HCT116 (cell line): ENCODE data around the gene FFAR4. TPM values are rescaled to one million over a fixed set of nuclear protein-coding genes. Genes with fewer than 3 reads are reported as not detected.

Source experiments
- ATAC-seq: fragments of 200-7000 bp; cut with Tn5 transposase; 2 replicates; pipeline ENCODE4 v1.9.1; 2020; ENCODE audit warnings: mild to moderate bottlenecking, moderate library complexity
- BruUV-seq: library from RNA; stranded (reverse); fragments of 400-500 nt; replicated peaks from 2 replicates; lab custom pipeline; 2021; lab: Mats Ljungman, UMichigan
- CTCF ChIA-PET: fragments of 300-600 bp; sonication (Branson Sonifier 250); formaldehyde crosslinking; loops from one replicate; lab custom pipeline; 2021; ENCODE audit warnings: antibody characterized with exemption; lab: Charles Lee
- POLR2A ChIA-PET: fragments of 300-600, 350-600 bp; sonication (Branson Sonifier 250); formaldehyde crosslinking; loops from one replicate; lab custom pipeline; 2021; ENCODE audit warnings: antibody characterized with exemption; lab: Charles Lee
- RAD21 ChIA-PET, 2 experiments: fragments of 300-600 bp; sonication (Branson Sonifier 250); formaldehyde crosslinking; loops; one replicate each; lab custom pipeline; 2023; ENCODE audit warnings: low total read pairs in 2 of 2; ENCODE audit not compliant: uncharacterized antibody in 2 of 2, unreplicated experiment in 2 of 2, low non-redundant PET in 1 of 2; lab: Charles Lee
- DNase-seq: peaks from one replicate; pipeline ENCODE4 v3.0.0-alpha.2; 2010; ENCODE audit warnings: low read depth, low spot score
- H2AFZ ChIP-seq: fragments of 200-600 bp; shearing (Covaris generic), sonication (generic); 2 replicates; pipeline ENCODE4 v1.6.1; 2017; ENCODE audit warnings: low read depth, mixed run types, mixed read lengths, antibody characterized with exemption, low read length; ENCODE audit not compliant: poor library complexity, severe bottlenecking
- H3K27ac ChIP-seq: 2 replicates; pipeline ENCODE4 v1.5.1; 2012; ENCODE audit warnings: low read depth, low read length
- H3K27me3 ChIP-seq: fragments of 200-600 bp; sonication (generic); 2 replicates; pipeline ENCODE4 v1.6.1; 2016; ENCODE audit warnings: mixed run types, low read length, mixed read lengths; ENCODE audit not compliant: insufficient read depth
- H3K36me3 ChIP-seq, 2 experiments: fragments of 200-500 bp in 1 of 2; fragments of 200-600 bp in 1 of 2; sonication (Bioruptor generic) in 1 of 2; sonication (generic) in 1 of 2; 2 replicates each; pipeline versions ENCODE4 v1.5.1 to v1.6.1; 2014 to 2016; ENCODE audit warnings: low read length in 2 of 2, inconsistent platforms in 1 of 2, mixed read lengths in 1 of 2, mixed run types in 1 of 2; ENCODE audit not compliant: insufficient read depth in 2 of 2, control insufficient read depth in 1 of 2
- H3K4me1 ChIP-seq, 2 experiments: fragments of 200-600 bp in 1 of 2; sonication (generic) in 1 of 2; 2 replicates each; pipeline versions ENCODE4 v1.5.1 to v1.6.1; 2012 to 2017; ENCODE audit warnings: low read length in 2 of 2, inconsistent platforms in 1 of 2, mild to moderate bottlenecking in 1 of 2, mixed read lengths in 1 of 2, mixed run types in 1 of 2, moderate library complexity in 1 of 2; ENCODE audit not compliant: insufficient read depth in 2 of 2, control insufficient read depth in 1 of 2
- H3K4me2 ChIP-seq: fragments of 200-600 bp; sonication (generic); 2 replicates; pipeline ENCODE4 v1.6.1; 2017; ENCODE audit warnings: mixed run types, low read length, mixed read lengths
- H3K4me3 ChIP-seq, 2 experiments: fragments of 200-600 bp in 1 of 2; sonication (generic) in 1 of 2; replicated peaks in 1 of 2; 2 replicates each; pipeline ENCODE4 v1.5.1; 2011 to 2016; ENCODE audit warnings: low read length in 2 of 2, control low read depth in 1 of 2, low read depth in 1 of 2, mild to moderate bottlenecking in 1 of 2, mixed read lengths in 1 of 2, mixed run types in 1 of 2
- H3K79me2 ChIP-seq: fragments of 200-600 bp; sonication (generic); 2 replicates; pipeline ENCODE4 v1.6.1; 2017; ENCODE audit warnings: mild to moderate bottlenecking, mixed run types, low read length, moderate library complexity, mixed read lengths; ENCODE audit not compliant: insufficient read depth
- H3K9ac ChIP-seq: fragments of 200-600 bp; sonication (generic); 2 replicates; pipeline ENCODE4 v1.6.1; 2016; ENCODE audit warnings: low read length, mixed read lengths
- H3K9me2 ChIP-seq: fragments of 200-600 bp; sonication (generic), shearing (Covaris generic); 2 replicates; pipeline ENCODE4 v1.6.1; 2017; ENCODE audit warnings: mixed run types, mild to moderate bottlenecking, moderate library complexity; ENCODE audit not compliant: insufficient read depth
- H3K9me3 ChIP-seq, 2 experiments: fragments of 200-500 bp in 1 of 2; fragments of 200-600 bp in 1 of 2; sonication (Bioruptor generic) in 1 of 2; sonication (generic) in 1 of 2; 2 replicates each; pipeline ENCODE4 v1.6.1; 2014 to 2017; ENCODE audit warnings: low read length in 2 of 2, mixed read lengths in 2 of 2, inconsistent platforms in 1 of 2, low read depth in 1 of 2, mild to moderate bottlenecking in 1 of 2, mixed run types in 1 of 2, moderate library complexity in 1 of 2; ENCODE audit not compliant: control insufficient read depth in 1 of 2, insufficient read depth in 1 of 2
- H4K20me1 ChIP-seq: fragments of 200-600 bp; sonication (generic), shearing (Covaris generic); 2 replicates; pipeline ENCODE4 v1.6.1; 2017; ENCODE audit warnings: mixed run types, mild to moderate bottlenecking, moderate library complexity; ENCODE audit not compliant: insufficient read depth
- CBX3 ChIP-seq: IDR thresholded peaks from 2 replicates; pipeline ENCODE4 v1.6.1; 2012; ENCODE audit warnings: low read depth
- CEBPB ChIP-seq: IDR thresholded peaks from 2 replicates; pipeline ENCODE4 v1.6.1; 2012; ENCODE audit warnings: low read depth
- EGR1 ChIP-seq: IDR thresholded peaks from 2 replicates; pipeline ENCODE4 v1.6.1; 2012; ENCODE audit warnings: low read depth
- EZH2 ChIP-seq: fragments of 200-600 bp; sonication (generic); IDR thresholded peaks from 2 replicates; pipeline ENCODE4 v1.6.1; 2017; ENCODE audit warnings: antibody characterized with exemption, mixed run types
- EZH2phosphoT487 ChIP-seq: fragments of 200-600 bp; IDR thresholded peaks from 2 replicates; pipeline ENCODE4 v1.6.1; 2018; ENCODE audit warnings: antibody characterized with exemption, borderline replicate concordance
- JUND ChIP-seq: IDR thresholded peaks from 2 replicates; pipeline ENCODE4 v1.6.1; 2012
- MAX ChIP-seq: IDR thresholded peaks from 2 replicates; pipeline ENCODE4 v1.6.1; 2012
- POLR2A ChIP-seq: IDR thresholded peaks from 2 replicates; pipeline ENCODE4 v1.7.0; 2011; ENCODE audit warnings: borderline replicate concordance; ENCODE audit not compliant: insufficient read depth, insufficient read length; ENCODE audit errors: extremely low read depth
- POLR2AphosphoS5 ChIP-seq: IDR thresholded peaks from 2 replicates; pipeline ENCODE4 v1.6.1; 2011; ENCODE audit warnings: mild to moderate bottlenecking, low read depth, low read length, moderate library complexity
- RAD21 ChIP-seq: IDR thresholded peaks from 2 replicates; pipeline ENCODE4 v1.6.1; 2012; ENCODE audit warnings: low read depth, mild to moderate bottlenecking
- SIN3A ChIP-seq: IDR thresholded peaks from 2 replicates; pipeline ENCODE4 v1.6.1; 2012; ENCODE audit warnings: low read depth
- SP1 ChIP-seq: IDR thresholded peaks from 2 replicates; pipeline ENCODE4 v1.6.1; 2012; ENCODE audit warnings: low read depth
- SRF ChIP-seq: IDR thresholded peaks from 2 replicates; pipeline ENCODE4 v1.6.1; 2012; ENCODE audit warnings: low read depth
- YY1 ChIP-seq: IDR thresholded peaks from 2 replicates; pipeline ENCODE4 v1.6.1; 2011; ENCODE audit warnings: low read length, low read depth, moderate library complexity, mild to moderate bottlenecking; ENCODE audit not compliant: insufficient replicate concordance; ENCODE audit errors: extremely low read depth
- ZFX ChIP-seq: fragments of 450-650 bp; IDR thresholded peaks from 2 replicates; pipeline ENCODE4 v1.6.1; 2017
- intact Hi-C: fragments of 100-400 bp; cut with micrococcal nuclease; formaldehyde crosslinking; loops from 2 replicates; pipeline ENCODE4 v1.10.0; 2022
- total RNA-seq: library from RNA; stranded (reverse); gene quantifications from one replicate; pipeline ENCODE4 v1.2.1, GENCODE V29; 2021; ENCODE audit not compliant: unreplicated experiment
- TF ChIP-seq, protein P1 (sequence below): IDR thresholded peaks from 2 replicates; pipeline ENCODE4 v1.6.1; 2012; ENCODE audit warnings: low read depth
- TF ChIP-seq, protein P2 (sequence below): IDR thresholded peaks from 2 replicates; pipeline ENCODE4 v1.6.1; 2012
- TF ChIP-seq, protein P3 (sequence below): IDR thresholded peaks from 2 replicates; pipeline ENCODE4 v1.6.1; 2011; ENCODE audit warnings: mild to moderate bottlenecking, low read length, moderate library complexity; ENCODE audit not compliant: insufficient replicate concordance; ENCODE audit errors: extremely low read depth
- TF ChIP-seq, protein P4 (sequence below), 3 experiments: fragments of 200-600 bp in 1 of 3; sonication (generic) in 1 of 3; IDR thresholded peaks in 2 of 3; conservative IDR thresholded peaks in 1 of 3; 2 replicates each; pipeline ENCODE4 v1.5.1; 2012 to 2017; ENCODE audit warnings: low read depth in 2 of 3, low read length in 2 of 3, antibody characterized with exemption in 1 of 3, borderline replicate concordance in 1 of 3, control low read depth in 1 of 3, mild to moderate bottlenecking in 1 of 3, mixed read lengths in 1 of 3, mixed run types in 1 of 3, moderate library complexity in 1 of 3; ENCODE audit not compliant: insufficient read depth in 1 of 3

Gene FFAR4
- total RNA-seq, 1 experiment from 2014 or later = not detected

- ChIA-PET RAD21 (no interaction called here), POLR2A (no interaction called here), CTCF (no interaction called here)
- Histone ChIP-seq H3K27me3 (no peaks in the 10 kb centered on the region), H3K36me3 (no peaks in the 10 kb centered on the region), H4K20me1 (no peaks in the 10 kb centered on the region), H2AFZ (no peak overlapping the region), H3K4me1 (no peaks in the 10 kb centered on the region), H3K4me3 (no peak overlapping the region), H3K9ac (no peak overlapping the region), H3K9me3 (no peaks in the 10 kb centered on the region), H3K27ac (no peak overlapping the region), H3K9me2 (no peaks in the 10 kb centered on the region), H3K4me2 (no peak overlapping the region), H3K79me2 (no peaks in the 10 kb centered on the region)
- intact Hi-C loops = no loop called here
- ATAC-seq = no peak
- no peak for TF ChIP-seq YY1
- no peak for TF ChIP-seq CBX3
- TF ChIP-seq, protein P1, sequence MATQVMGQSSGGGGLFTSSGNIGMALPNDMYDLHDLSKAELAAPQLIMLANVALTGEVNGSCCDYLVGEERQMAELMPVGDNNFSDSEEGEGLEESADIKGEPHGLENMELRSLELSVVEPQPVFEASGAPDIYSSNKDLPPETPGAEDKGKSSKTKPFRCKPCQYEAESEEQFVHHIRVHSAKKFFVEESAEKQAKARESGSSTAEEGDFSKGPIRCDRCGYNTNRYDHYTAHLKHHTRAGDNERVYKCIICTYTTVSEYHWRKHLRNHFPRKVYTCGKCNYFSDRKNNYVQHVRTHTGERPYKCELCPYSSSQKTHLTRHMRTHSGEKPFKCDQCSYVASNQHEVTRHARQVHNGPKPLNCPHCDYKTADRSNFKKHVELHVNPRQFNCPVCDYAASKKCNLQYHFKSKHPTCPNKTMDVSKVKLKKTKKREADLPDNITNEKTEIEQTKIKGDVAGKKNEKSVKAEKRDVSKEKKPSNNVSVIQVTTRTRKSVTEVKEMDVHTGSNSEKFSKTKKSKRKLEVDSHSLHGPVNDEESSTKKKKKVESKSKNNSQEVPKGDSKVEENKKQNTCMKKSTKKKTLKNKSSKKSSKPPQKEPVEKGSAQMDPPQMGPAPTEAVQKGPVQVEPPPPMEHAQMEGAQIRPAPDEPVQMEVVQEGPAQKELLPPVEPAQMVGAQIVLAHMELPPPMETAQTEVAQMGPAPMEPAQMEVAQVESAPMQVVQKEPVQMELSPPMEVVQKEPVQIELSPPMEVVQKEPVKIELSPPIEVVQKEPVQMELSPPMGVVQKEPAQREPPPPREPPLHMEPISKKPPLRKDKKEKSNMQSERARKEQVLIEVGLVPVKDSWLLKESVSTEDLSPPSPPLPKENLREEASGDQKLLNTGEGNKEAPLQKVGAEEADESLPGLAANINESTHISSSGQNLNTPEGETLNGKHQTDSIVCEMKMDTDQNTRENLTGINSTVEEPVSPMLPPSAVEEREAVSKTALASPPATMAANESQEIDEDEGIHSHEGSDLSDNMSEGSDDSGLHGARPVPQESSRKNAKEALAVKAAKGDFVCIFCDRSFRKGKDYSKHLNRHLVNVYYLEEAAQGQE = no peak
- no peak for TF ChIP-seq SIN3A
- TF ChIP-seq POLR2A = no peak
- TF ChIP-seq CEBPB = no peak
- no peak for TF ChIP-seq JUND
- TF ChIP-seq SP1 = no peak
- TF ChIP-seq ZFX = no peak
- no peak for TF ChIP-seq POLR2AphosphoS5
- no peak for TF ChIP-seq RAD21
- TF ChIP-seq, protein P2, sequence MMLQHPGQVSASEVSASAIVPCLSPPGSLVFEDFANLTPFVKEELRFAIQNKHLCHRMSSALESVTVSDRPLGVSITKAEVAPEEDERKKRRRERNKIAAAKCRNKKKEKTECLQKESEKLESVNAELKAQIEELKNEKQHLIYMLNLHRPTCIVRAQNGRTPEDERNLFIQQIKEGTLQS = no peak
- TF ChIP-seq EGR1 = no peak
- TF ChIP-seq, protein P3, sequence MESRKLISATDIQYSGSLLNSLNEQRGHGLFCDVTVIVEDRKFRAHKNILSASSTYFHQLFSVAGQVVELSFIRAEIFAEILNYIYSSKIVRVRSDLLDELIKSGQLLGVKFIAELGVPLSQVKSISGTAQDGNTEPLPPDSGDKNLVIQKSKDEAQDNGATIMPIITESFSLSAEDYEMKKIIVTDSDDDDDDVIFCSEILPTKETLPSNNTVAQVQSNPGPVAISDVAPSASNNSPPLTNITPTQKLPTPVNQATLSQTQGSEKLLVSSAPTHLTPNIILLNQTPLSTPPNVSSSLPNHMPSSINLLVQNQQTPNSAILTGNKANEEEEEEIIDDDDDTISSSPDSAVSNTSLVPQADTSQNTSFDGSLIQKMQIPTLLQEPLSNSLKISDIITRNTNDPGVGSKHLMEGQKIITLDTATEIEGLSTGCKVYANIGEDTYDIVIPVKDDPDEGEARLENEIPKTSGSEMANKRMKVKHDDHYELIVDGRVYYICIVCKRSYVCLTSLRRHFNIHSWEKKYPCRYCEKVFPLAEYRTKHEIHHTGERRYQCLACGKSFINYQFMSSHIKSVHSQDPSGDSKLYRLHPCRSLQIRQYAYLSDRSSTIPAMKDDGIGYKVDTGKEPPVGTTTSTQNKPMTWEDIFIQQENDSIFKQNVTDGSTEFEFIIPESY = no peak
- TF ChIP-seq EZH2 = no peak
- TF ChIP-seq, protein P4, sequence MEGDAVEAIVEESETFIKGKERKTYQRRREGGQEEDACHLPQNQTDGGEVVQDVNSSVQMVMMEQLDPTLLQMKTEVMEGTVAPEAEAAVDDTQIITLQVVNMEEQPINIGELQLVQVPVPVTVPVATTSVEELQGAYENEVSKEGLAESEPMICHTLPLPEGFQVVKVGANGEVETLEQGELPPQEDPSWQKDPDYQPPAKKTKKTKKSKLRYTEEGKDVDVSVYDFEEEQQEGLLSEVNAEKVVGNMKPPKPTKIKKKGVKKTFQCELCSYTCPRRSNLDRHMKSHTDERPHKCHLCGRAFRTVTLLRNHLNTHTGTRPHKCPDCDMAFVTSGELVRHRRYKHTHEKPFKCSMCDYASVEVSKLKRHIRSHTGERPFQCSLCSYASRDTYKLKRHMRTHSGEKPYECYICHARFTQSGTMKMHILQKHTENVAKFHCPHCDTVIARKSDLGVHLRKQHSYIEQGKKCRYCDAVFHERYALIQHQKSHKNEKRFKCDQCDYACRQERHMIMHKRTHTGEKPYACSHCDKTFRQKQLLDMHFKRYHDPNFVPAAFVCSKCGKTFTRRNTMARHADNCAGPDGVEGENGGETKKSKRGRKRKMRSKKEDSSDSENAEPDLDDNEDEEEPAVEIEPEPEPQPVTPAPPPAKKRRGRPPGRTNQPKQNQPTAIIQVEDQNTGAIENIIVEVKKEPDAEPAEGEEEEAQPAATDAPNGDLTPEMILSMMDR (IDR thresholded peaks at IDR 0.05 in 2 of 3, conservative IDR thresholded peaks at IDR 0.05 in 1 of 3; ENCODE audit: borderline replicate concordance in 1 of 3, insufficient read depth in 1 of 3, low read depth in 2 of 3, low read length in 2 of 3) = no peak
- TF ChIP-seq MAX = no peak
- TF ChIP-seq SRF = no peak
- TF ChIP-seq EZH2phosphoT487 = no peak
- DNase-seq = no peak
- BruUV-seq = no TSS peak
Observed at GRCh38 chr10:93593749-93594148, 27.3 kb downstream of the FFAR4 start.
